GM21390 (cell line): ENCODE measurements around the gene B3GAT3.
A peak's percentile ranks its signal among the peaks of the same experiment; 100 is the strongest.
"Not testable (repeated sequence)": the region's sequence is repeated elsewhere in the genome, so short reads cannot be mapped to it uniquely, and the experiment has no call there.

Source experiments
- ATAC-seq: cut with Tn5 transposase; IDR thresholded peaks from one replicate; pipeline ENCODE4 v1.9.1; 2021; ENCODE audit not compliant: unreplicated experiment

B3GAT3 gene

GRCh38 chr11:62621567-62622470, at the start of gene B3GAT3:
Gene B3GAT3 (minus strand): TSS chr11:62621986. CDS start chr11:62621947, 39 bp downstream.
- ATAC-seq = peak; percentile 91

- no peak for ATAC-seq
Observed at GRCh38 chr11:62671236-62671607, 49.4 kb upstream of the B3GAT3 start.

- ATAC-seq = no peak
Observed at GRCh38 chr11:62669420-62670161, 47.8 kb upstream of the B3GAT3 start.

DNA sequence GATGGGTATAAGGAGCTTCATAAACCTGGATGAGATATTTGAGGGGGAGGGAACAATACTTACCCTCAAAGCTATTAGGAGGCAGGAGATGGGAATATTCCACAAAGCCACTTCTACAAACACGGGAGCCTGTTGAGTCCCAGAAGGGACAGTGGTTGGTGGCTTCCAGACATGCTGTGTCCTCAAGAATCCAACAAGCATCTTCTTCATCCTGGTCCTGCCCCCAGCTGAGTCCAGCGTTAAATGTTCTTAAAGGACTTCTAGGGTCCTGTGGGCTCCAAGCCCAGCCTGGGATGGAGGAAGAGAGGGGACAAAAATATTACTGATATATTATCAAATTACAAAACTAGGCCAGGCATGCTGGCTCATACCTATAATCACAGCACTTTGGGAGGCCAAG, 45.7 kb upstream of the B3GAT3 start:
- ATAC-seq = no peak

GRCh38 chr11:62666259-62666926, 44.6 kb upstream of the B3GAT3 start:
- ATAC-seq = no peak

GRCh38 chr11:62665599-62666258, 43.9 kb upstream of the B3GAT3 start:
- ATAC-seq = peak; percentile 13

- ATAC-seq = peak; percentile 86
Observed at GRCh38 chr11:62665075-62665598, 43.4 kb upstream of the B3GAT3 start, which contains the start of the genes C11orf98 and CSKMT. Gene C11orf98 (minus strand): TSS chr11:62665210. CDS start chr11:62665169, 41 bp downstream. Gene CSKMT (plus strand): TSS chr11:62665312. CDS start chr11:62665880, 568 bp downstream.

GRCh38 chr11:62664405-62665074, 42.8 kb upstream of the B3GAT3 start:
- ATAC-seq = peak; percentile 29

DNA sequence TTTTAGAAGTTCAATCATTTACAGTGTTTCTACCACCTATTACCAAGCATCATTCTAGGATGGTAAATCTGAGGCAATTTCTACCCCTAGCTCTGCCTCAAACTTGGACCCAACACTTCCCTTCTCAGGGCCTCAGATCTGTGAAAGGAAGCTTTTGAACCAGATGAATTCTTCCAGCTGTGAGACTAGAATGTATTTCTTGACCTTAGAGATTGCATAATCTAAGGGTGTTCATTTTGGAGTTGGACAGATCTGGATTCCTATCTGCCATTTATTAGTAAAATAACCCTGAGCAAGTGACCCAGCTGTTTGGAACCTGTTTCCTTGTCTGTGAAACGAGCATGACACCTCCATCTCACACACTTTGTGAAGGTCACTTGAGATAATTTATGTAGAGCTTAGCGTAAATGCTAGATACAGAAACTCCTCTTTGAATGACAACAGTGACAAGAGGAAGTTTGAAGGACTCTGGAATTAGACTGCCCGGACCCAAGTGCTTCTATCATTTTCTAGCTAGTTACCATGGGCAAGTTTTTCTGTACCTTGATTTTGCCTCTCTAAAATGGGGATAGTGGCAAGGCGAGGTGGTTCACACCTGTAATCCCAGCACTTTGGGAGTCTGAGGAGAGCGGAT, 35.1 kb upstream of the B3GAT3 start:
- no peak for ATAC-seq

- no peak for ATAC-seq
Observed at GRCh38 chr11:62654297-62654696, 32.5 kb upstream of the B3GAT3 start.

DNA sequence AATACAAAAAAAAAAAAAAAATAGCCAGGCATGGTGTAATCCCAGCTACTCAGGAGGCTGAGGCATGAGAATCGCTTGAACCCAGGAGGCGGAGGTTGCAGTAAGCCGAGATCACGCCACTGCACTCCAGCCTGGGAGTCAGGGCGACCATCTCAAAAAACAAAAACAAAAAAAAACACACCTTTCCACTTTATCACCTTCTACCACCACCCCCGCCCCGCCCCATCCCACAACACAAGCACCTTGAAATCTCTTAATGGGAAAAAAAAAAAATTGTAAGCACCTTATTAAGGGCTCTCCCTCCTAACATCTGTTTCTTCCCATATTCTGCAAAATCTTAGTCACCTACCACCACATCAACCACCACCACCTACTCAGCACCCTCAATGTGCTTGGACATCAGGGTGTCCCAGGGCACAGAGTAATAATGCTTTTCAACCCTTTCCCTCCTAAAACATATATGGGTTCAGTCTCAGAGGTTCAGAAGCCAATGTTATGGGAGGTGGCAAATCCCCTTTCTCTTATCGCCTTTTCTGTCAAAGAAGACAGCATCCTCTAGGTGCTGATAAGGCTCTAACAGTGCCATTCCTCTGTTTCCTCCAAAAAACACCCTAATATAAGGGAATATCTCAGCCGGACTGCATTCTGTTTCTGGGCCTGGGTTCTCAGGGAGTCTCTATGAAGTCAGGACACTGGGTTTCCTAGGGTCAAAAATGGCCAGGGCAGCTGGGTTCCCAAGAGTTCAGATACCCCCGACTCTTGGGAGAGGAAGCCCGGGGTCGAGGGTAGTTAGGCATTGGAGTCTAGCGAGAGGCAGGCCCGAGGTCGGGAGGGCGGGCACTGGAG, 30.6 kb upstream of the B3GAT3 start:
- peak; percentile 1 for ATAC-seq

- not testable (repeated sequence) for ATAC-seq
Observed at GRCh38 chr11:62650283-62650682, 28.5 kb upstream of the B3GAT3 start.

- ATAC-seq = no peak
Observed at GRCh38 chr11:62649486-62649885, 27.7 kb upstream of the B3GAT3 start.

- ATAC-seq = no peak
Observed at GRCh38 chr11:62648967-62649364, 27.2 kb upstream of the B3GAT3 start.

DNA sequence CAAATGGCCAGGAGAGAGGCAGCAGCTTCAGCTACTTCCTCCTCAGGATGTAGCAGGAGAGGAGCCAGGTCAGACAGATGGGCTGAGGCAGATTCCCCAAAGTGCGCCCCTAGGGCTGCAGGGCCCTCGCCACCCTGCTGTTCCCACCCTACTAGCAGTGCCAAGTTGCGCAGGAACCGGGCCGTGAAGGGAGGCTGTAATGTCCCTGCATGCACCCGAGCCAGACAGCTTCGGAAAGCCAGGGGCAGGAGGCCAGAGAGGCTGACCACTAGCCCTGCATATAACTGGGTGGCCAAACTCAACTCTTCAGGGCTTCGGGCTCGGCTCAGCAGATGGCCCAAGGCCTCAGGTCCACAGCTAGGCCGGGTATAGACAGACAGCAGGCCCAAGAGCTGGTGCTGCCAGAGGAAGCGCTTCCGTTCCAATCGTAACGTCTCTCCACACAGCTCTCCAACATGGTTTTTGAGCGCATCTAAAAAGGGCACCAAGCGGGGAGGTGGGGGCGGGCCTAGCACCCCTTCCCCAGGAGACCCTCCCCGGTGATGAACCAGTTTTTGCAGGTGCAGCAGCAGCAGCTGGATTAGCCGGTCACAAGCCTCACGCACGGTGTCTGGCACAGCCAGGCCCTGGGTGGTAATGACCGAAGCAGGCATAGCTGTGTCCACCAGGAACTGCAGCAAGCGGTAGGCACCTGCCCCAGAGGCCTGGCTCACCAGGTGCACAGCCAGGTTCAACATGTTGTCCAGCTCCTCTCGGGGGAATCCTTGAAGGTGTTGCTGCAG, 26.6 kb upstream of the B3GAT3 start:
- no peak for ATAC-seq

- ATAC-seq = no peak
Observed at GRCh38 chr11:62647609-62648005, 25.8 kb upstream of the B3GAT3 start.

GRCh38 chr11:62646825-62647608, 25.2 kb upstream of the B3GAT3 start:
- no peak for ATAC-seq
